Measurements from ENCODE around the gene ELL.
A peak's percentile ranks its signal among the peaks of the same experiment; 100 is the strongest.
"Not testable (repeated sequence)": the region's sequence is repeated elsewhere in the genome, so short reads cannot be mapped to it uniquely, and the experiment has no call there.

ELL gene

GRCh38 chr19:18529782-18530181 is 7.9 kb upstream of the ELL start:
- no peak for DNase-seq

- DNase-seq: no peak
These were observed 4.4 kb upstream of the ELL start for GRCh38 chr19:18526316-18526715.

- DNase-seq: no peak
These were observed 2.0 kb upstream of the ELL start for GRCh38 chr19:18523841-18524240.

GRCh38 chr19:18522862-18523440 is 1.1 kb upstream of the ELL start:
- not testable (repeated sequence) for DNase-seq

- DNase-seq: peak; percentile 98
These were observed 423 bp upstream of the ELL start for GRCh38 chr19:18522124-18522861.

- no peak for DNase-seq
These were observed 800 bp downstream of the ELL start for GRCh38 chr19:18520848-18521691.

- peak; percentile 89 for DNase-seq
These were observed 1.7 kb downstream of the ELL start for GRCh38 chr19:18519962-18520847.

GRCh38 chr19:18518639-18519038 is 3.2 kb downstream of the ELL start:
- DNase-seq: no peak

GRCh38 chr19:18517606-18518005 is 4.3 kb downstream of the ELL start:
- no peak for DNase-seq

- no peak for DNase-seq
These were observed 5.9 kb downstream of the ELL start for GRCh38 chr19:18515959-18516358.

- no peak for DNase-seq
These were observed 6.8 kb downstream of the ELL start for GRCh38 chr19:18514800-18515682.

GRCh38 chr19:18513868-18514267 is 8.0 kb downstream of the ELL start:
- no peak for DNase-seq

- no peak for DNase-seq
These were observed 11.7 kb downstream of the ELL start for GRCh38 chr19:18510216-18510615.

GRCh38 chr19:18508585-18508984 is 13.3 kb downstream of the ELL start:
- no peak for DNase-seq

GRCh38 chr19:18507727-18508440 is 14.0 kb downstream of the ELL start:
- DNase-seq: no peak

- no peak for DNase-seq
These were observed 14.7 kb downstream of the ELL start for GRCh38 chr19:18507021-18507726.

- DNase-seq: no peak
These were observed 15.6 kb downstream of the ELL start for GRCh38 chr19:18506101-18506930.

GRCh38 chr19:18504886-18505610 is 16.8 kb downstream of the ELL start:
- no peak for DNase-seq

Measured in NCI-H226 (cell line).